B cell (primary cell): ENCODE measurements around the gene DYRK4.

Experiments
- EZH2 ChIP-seq: IDR thresholded peaks from 2 replicates; pipeline ENCODE4 v1.6.1; 2012; ENCODE audit warnings: borderline replicate concordance, low read depth, mild to moderate bottlenecking, moderate library complexity, low read length; ENCODE audit not compliant: insufficient read depth, poor library complexity, severe bottlenecking
- TF ChIP-seq, protein P1 (sequence below): fragments of 200-600 bp; IDR thresholded peaks from one replicate; pipeline ENCODE4 v1.8.0; 2022; ENCODE audit warnings: antibody characterized with exemption, mild to moderate bottlenecking

DNA sequence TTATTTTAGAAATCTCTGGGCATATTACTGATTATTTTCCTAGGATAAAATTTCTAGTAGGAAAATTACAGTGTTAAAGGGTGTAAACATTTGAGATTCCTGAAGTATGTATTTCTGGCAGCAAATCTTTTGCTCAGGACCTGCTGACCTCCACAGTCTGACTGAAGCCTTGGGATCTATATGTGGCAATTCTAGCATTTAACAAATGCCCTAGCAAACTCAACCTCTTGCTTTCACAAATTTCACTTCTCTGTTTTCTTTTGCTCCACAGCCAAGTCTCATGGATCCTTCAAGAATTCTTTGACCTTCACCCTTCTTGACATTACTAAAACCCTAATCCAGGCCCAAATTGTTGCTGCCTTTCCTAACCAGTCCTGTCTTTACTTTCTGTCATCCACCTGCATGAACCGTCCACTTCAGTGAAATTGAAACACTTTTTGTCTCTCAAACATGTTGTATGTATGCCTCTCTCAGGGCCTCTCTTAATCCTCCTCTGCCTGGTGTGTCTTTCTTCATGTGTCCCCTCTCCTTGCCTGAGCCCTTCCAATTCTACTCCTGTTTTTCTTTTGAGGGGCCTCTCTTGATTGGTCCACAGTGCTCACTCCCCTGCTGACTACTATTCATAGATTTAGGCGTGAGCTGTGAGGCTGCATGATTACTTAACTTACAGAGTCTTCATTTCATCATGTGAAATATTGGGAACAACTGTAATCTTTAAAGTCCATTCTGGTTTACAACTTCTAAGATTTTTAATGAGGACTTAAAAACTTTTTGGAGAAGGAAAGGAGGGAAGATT is 5.1 kb upstream of the DYRK4 start:
- TF ChIP-seq EZH2, result no peak
- TF ChIP-seq, protein P1, sequence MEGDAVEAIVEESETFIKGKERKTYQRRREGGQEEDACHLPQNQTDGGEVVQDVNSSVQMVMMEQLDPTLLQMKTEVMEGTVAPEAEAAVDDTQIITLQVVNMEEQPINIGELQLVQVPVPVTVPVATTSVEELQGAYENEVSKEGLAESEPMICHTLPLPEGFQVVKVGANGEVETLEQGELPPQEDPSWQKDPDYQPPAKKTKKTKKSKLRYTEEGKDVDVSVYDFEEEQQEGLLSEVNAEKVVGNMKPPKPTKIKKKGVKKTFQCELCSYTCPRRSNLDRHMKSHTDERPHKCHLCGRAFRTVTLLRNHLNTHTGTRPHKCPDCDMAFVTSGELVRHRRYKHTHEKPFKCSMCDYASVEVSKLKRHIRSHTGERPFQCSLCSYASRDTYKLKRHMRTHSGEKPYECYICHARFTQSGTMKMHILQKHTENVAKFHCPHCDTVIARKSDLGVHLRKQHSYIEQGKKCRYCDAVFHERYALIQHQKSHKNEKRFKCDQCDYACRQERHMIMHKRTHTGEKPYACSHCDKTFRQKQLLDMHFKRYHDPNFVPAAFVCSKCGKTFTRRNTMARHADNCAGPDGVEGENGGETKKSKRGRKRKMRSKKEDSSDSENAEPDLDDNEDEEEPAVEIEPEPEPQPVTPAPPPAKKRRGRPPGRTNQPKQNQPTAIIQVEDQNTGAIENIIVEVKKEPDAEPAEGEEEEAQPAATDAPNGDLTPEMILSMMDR, result no peak
